Right atrium auricular region (tissue), 2 donors: Measurements from ENCODE around the gene ACTN2. TPM values are rescaled to one million over a fixed set of nuclear protein-coding genes. Genes with fewer than 3 reads are reported as not detected.
A peak's percentile ranks its signal among the peaks of the same experiment; 100 is the strongest.

ENCODE experiments used
- DNase-seq: peaks from one replicate; pipeline ENCODE4 v3.0.0-alpha.2; 2019; ENCODE audit warnings: low spot score
- H3K27ac ChIP-seq, 2 donors: fragments of 200-600 bp; sonication (generic); 1 replicate in 1 of 2; 2 replicates in 1 of 2; pipeline ENCODE4 v1.5.1; 2016 to 2019
- H3K27me3 ChIP-seq, 2 donors: fragments of 200-600 bp; sonication (generic); one replicate each; pipeline versions ENCODE4 v1.5.1 to v1.6.0; 2017 to 2019
- H3K36me3 ChIP-seq: fragments of 200-600 bp; sonication (generic); one replicate; pipeline ENCODE4 v1.5.1; 2016
- H3K4me1 ChIP-seq, 2 donors: fragments of 200-600 bp; sonication (generic); one replicate each; pipeline versions ENCODE4 v1.5.1 to v1.6.0; 2017 to 2019
- H3K4me3 ChIP-seq, 2 donors: fragments of 200-600 bp; sonication (generic); 1 replicate in 1 of 2; 2 replicates in 1 of 2; pipeline ENCODE4 v1.5.1; 2017 to 2019; ENCODE audit warnings: mild to moderate bottlenecking in 1 of 2, moderate library complexity in 1 of 2
- H3K9me3 ChIP-seq, 2 donors: fragments of 200-600 bp; sonication (generic); one replicate each; pipeline ENCODE4 v1.5.1; 2019
- CTCF ChIP-seq, 2 donors: fragments of 200-600 bp; sonication (generic); IDR thresholded peaks; one replicate each; pipeline ENCODE4 v1.5.1; 2019; ENCODE audit warnings: antibody characterized with exemption in 2 of 2
- total RNA-seq, 2 donors: library from RNA; depleted of rRNA; stranded (reverse); fragments of >200 nt; gene quantifications; one replicate each; pipeline ENCODE4 v1.1.0, GENCODE V29; 2016

The ACTN2 gene
- total RNA-seq: 1,000 to 10,000 TPM in 1 of 2 donors, 100 to 1,000 TPM in 1; 595 to 1,486 TPM

DNA sequence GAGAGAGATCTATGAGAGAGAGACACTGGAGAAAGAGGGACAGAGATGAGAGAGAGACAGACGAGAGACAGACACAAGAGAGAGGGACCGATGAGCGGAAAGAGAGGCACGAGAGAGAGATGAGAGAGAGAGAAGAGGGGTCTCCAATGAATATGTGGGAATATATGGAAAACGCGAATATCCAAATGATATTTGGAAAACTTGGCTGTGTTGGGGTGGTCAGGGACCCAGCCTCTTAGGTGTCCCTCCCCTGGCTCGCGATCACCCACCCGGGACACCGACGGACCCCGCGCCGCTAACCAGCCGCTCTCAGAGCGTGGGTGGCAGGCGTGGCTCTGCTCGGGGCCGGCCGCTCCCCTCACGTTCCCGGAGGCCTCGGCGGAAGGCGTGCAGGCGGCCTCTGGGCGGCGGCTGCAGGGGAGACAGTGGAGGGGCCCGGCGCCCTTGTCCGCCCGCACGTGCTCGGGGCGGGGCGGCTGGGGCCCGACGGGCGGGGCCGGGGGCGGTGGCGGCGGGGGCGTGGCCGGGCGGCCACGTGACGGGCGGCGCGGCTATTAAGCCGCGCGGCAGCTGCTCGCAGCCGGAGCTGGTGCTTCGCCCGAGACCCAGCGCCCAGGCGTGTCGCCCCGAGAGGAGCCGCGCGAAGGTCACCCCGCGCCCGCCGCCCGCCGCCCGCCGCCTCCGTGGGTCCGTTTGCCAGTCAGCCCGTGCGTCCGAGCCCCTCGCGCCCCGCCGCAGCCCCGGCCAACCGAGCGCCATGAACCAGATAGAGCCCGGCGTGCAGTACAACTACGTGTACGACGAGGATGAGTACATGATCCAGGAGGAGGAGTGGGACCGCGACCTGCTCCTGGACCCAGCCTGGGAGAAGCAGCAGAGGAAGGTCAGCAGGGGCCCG is at the start of gene ACTN2:
Gene ACTN2, plus strand, starts transcription at position 583 of the 898 bp plus-strand sequence. Its CDS starts 175 bp downstream, at position 758.
- no peak for TF ChIP-seq CTCF (IDR thresholded peaks at IDR 0.05)

DNA sequence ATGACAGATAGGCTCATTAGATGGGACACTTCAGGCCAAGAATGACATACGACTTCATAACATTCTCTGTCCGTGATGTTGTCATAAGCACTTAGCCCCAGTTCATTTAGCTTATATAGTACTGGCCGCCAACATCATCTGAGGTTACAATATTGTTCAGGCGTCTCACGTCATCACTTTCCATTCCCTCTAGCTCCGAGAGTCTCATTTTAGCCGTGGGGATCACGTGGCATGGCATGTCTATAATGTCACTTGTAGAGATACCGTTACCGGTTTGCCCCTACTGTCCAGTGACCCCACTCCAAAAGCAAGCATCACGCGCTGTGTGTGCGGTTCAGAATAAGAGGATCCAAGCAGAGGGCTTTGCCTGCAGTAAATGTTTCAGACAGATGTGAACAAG is 47.4 kb upstream of the ACTN2 start:
- Histone ChIP-seq H3K4me3 (peak overlapping the region in 1 of 2 donors; percentile 24), H3K36me3 (no peaks in the 10 kb centered on the region), H3K27me3 (no peaks in the 10 kb centered on the region), H3K4me1 (peaks cover 0 to 10% of the 10 kb centered on the region in 2 donors), H3K27ac (peak overlapping the region; percentile 11 to 35), H3K9me3 (no peaks in the 10 kb centered on the region)
- TF ChIP-seq CTCF (IDR thresholded peaks at IDR 0.05): no peak
- no peak for DNase-seq

More for the DNA sequence above, at the start of gene ACTN2:
- peaks cover 0 to 10% of the 10 kb centered on the region in 2 donors for H3K4me1 ChIP-seq
- no peak for DNase-seq
- H3K9me3 ChIP-seq: no peaks in the 10 kb centered on the region
- peak within 1 kb of the TSS; percentile 92 to 98 for H3K27ac ChIP-seq
- peaks cover 8% of the 10 kb centered on the region for H3K36me3 ChIP-seq
- H3K4me3 ChIP-seq: peak within 1 kb of the TSS; percentile 69
- no peaks in the 10 kb centered on the region for H3K27me3 ChIP-seq

- Histone ChIP-seq H3K4me1 (peaks cover 0 to 10% of the 10 kb centered on the region in 2 donors), H3K9me3 (no peaks in the 10 kb centered on the region), H3K4me3 (peak overlapping the region in 1 of 2 donors; percentile 24), H3K36me3 (no peaks in the 10 kb centered on the region), H3K27me3 (no peaks in the 10 kb centered on the region), H3K27ac (peak overlapping the region; percentile 11 to 35)
- DNase-seq: no peak
- no peak for TF ChIP-seq CTCF (IDR thresholded peaks at IDR 0.05)
Measured at GRCh38 chr1:236639686-236640085, 46.6 kb upstream of the ACTN2 start.

GRCh38 chr1:236642763-236643162 is 43.5 kb upstream of the ACTN2 start:
- TF ChIP-seq CTCF (IDR thresholded peaks at IDR 0.05): no peak
- no peaks in the 10 kb centered on the region for H3K9me3 ChIP-seq
- H3K4me3 ChIP-seq: no peak overlapping the region
- no peaks in the 10 kb centered on the region for H3K27me3 ChIP-seq
- peaks cover 0 to 10% of the 10 kb centered on the region in 2 donors for H3K4me1 ChIP-seq
- H3K27ac ChIP-seq: no peak overlapping the region
- no peak for DNase-seq
- no peaks in the 10 kb centered on the region for H3K36me3 ChIP-seq

DNA sequence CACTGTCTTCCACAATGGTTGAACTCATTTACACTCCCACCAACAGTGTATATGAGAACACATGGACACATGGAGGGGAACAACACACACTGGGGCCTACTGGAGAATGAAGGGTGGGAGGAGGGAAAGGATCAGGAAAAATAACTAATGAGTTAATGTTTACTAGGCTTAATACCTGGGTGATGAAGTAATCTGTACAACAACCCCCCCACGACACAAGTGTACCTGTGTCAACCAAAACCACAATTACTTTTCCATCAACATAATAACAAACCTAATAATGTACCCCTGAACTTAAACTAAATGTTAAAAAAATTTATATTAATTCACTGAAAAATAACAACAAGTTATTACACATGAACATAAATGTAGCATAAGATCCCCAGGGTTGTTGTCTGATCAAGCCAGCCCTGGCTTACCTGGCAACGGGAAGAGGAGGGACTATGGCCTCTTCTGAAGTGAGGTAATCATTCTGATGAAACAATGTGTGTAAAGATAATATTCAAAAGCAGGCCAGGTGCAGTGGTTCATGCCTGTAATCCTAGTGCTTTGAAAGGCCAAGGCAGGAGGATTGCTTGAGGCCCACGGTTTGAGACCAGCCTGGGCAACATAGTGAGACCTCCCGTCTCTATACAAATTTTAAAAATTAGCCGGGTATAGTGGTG is 41.2 kb upstream of the ACTN2 start:
- Histone ChIP-seq H3K4me1 (no peaks in the 10 kb centered on the region), H3K9me3 (no peaks in the 10 kb centered on the region), H3K4me3 (no peak overlapping the region), H3K27me3 (no peaks in the 10 kb centered on the region), H3K36me3 (no peaks in the 10 kb centered on the region), H3K27ac (no peak overlapping the region)
- no peak for DNase-seq
- TF ChIP-seq CTCF (IDR thresholded peaks at IDR 0.05): no peak
